Activated gamma-delta T cell (primary cell): Measurements from ENCODE around the gene TIMM10.
"Not testable (repeated sequence)": the region's sequence is repeated elsewhere in the genome, so short reads cannot be mapped to it uniquely, and the experiment has no call there.

Experiments
- DNase-seq: peaks from one replicate; lab custom pipeline; 2025; lab: John Stamatoyannopoulos, UW

Gene TIMM10

DNA sequence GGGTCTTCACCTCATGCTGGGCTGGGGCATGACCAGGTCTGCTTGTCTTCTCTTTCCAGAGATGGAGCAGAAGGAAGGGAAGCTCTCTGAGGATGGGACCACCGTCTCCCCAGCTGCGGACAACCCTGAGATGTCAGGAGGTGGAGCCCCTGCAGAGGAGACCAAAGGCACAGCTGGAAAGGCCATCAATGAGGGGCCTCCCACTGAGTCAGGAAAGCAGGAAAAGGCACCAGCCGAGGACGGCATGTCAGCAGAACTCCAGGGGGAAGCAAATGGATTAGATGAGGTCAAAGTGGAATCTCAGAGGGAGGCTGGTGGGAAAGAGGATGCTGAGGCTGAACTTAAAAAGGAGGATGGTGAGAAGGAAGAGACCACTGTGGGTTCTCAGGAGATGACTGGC is 12.0 kb upstream of the TIMM10 start:
- no peak for DNase-seq

GRCh38 chr11:57541169-57541568 is 10.6 kb upstream of the TIMM10 start:
- no peak for DNase-seq

DNA sequence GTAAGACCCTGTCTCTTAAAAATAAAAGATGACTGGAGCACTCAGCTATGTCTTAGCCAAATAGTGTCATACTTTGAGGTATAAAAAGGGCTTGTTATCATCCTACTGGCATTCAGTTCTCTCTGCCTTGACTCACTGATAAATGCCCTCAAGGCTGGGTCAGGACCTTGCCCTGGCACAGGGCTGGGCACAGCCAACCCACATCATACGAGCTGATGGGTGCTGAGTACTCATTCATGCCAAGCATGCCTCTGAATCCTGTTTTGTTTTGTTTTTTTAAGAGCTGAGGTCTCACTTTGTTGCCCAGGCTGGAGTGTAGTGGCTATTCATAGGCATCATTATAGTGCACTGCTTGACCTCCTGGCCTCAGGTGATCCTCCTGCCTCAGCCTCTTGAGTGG is 8.8 kb upstream of the TIMM10 start:
- DNase-seq, result no peak

GRCh38 chr11:57536947-57537619 is 6.5 kb upstream of the TIMM10 start, which contains the start of gene SMTNL1:
Gene SMTNL1 (plus strand): TSS chr11:57537595. CDS start chr11:57542643, 5,048 bp downstream.
- no peak for DNase-seq

DNA sequence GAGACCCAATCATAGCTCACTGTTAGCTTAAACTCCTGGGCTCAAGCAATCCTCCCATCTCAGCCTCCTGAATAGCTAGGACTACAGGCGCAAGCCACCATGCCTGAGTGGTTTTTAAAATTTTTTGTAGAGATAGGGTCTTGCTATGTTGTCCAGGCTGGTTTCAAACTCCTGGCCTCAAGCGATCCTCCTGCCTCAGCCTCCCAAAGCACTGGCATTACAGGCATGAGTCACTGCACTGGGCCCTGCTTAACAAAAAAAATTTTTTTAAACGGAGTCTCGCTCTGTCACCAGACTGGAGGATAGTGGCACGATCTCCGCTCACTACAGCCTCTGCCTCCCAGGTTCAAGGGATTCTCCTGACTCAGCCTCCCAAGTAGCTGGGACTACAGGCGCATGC is 3.9 kb upstream of the TIMM10 start:
- not testable (repeated sequence) for DNase-seq

DNA sequence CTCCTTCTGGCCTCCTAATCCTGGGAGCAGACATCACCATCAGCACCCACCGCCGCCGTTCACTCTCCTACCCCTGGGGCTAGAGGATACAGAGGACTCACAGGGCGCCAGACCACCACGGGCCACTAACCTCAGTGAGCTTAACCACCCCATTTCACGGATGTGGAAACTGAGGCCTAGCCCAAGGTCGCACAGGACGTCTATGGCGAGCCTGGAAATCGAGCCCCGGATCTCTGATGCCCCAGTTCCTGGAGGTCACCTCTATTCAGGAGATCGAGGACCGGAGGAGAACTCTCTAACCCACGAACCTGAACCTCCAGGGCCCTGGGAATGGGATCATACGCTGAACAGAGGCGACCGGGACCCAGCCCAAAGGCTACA is 349 bp downstream of the TIMM10 start:
- no peak for DNase-seq

GRCh38 chr11:57529012-57529411 is 1.5 kb downstream of the TIMM10 start:
- DNase-seq, result no peak

DNA sequence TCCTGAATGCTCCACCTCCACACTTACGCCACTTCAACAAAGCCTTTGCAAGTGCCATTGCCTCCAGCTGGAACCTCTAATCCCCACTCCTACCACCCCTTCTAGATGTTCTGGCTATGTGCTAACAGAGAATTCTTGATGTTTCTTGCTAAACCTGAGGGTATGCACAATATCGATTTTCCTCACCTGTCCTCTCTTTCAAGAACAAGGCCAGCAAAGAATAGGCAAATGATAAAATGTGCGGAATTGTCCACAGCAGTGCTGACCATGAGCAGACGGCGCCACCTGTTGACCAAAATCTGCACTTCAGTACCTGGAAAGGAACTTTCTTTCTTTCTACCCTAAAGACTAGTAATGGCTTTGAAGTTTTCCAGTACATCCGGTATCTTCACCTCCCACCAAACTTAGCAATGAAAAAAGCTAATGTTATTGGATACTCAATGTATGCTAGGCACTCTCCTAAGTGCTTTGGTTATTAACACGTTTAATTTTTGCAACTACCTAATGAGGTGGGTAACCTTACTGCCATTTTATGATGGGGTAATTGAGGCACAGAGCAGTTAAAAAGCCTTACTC is 3.4 kb downstream of the TIMM10 start:
- DNase-seq, result no peak

- no peak for DNase-seq
Measured at GRCh38 chr11:57523419-57523818, 7.1 kb downstream of the TIMM10 start.

DNA sequence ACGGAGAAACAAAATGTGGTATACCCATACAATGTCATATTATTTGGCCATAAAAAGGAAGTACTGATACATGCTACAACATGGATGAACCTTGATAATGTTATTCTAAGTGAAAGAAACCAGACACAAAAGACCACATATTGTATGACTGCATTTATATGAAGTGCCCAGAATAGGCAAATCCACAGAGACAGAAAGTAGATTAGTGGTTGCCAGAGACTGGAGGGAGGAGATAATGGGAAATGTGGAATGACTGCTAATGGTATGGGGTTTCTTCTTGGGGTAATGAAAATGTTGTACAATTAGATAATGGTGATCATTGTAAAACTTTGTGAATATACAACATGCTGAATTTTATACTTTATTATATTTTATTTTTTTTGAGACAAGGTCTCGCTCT is 9.4 kb downstream of the TIMM10 start:
- no peak for DNase-seq

DNA sequence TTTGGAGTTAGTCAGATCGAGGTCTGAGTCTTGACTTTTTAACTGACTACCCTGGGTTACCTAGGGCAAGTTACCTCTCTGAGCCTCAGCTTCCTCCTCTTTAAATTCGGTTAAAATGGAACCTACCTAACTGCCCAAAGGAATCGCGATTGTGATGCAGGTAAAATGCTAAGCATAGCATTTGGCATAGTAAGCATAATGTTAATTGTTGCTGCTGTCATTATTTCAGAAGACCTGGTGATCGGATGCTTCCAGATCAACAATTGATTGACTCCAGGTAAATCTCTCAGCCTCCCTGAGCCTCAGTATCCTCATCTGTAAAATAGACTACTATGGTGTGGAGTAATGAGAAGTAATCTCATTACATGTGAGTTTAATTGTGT is 14.5 kb downstream of the TIMM10 start:
- no peak for DNase-seq

- no peak for DNase-seq
Measured at GRCh38 chr11:57515332-57516060, 15.1 kb downstream of the TIMM10 start, which contains the start of gene SLC43A1. Gene SLC43A1 (minus strand): TSS chr11:57515702. CDS start chr11:57514111, 1,591 bp downstream.

DNA sequence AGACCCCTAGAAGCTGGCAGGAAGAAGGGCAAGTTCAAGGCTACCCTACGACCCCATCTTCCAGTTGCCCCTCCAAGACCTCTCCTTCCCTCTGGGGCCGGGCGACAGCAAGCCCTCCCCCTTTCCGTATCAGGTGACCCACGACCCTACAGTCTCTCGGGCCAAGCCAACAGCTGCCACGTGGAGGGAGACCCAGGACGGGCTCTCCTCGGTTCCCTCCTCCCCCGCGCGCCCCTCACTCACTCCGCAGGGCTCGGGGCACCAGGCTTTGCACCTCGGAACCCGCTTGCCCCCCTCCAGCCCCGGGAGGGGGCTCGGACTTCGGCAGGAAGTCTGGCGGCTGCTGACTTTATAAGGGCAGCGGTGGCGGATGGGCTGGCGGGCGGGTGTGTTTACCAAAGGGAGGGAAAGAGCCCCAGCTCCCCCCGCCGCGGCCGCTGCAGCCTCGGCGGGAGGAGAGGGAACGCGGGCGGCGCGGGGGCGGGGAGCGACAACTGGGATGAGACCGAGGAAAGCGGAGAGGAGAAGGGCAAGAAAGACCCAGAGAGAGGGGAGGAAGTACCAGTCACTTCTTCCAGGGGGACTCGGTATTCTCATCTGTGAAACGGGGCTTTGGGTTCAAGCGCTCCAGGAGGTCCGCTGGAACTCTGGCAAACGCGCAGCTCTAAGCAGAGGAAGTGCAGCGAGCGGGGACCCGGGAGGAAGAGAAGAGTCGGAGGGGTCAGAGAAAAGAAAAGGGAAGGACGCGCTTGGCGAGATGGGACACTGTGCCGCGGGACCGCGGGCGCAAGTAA is 15.8 kb downstream of the TIMM10 start:
- no peak for DNase-seq

DNA sequence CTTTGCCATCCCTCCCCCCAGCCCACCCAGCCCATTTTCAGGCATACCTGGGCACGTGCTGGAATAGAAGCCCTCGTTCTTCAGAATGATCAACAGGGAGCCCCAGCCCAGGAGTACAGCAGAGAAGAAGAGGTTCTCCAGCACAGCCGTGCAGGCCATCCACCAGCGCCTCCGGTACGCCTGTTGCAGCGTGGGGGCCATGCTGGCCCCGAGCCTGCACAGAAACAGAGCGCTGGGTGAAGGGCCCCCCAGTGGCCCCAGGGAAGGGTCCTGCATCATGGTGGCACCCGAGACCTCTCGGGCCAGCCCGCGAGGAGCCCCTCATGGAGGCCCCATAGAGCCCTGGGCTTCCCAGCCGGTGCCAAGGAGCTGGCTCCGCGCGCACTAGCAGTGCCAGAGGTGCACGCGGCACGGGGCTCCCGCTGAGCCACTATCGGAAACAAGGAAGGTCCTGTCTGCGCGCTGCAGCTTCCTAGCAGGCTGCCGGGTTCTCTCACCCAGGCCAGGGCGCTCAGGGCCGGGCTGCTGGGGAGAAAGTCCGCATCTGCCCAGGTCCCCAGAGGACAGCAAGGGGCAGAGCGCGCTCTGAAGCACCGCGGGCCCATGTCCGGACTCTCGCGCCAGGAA is 16.5 kb downstream of the TIMM10 start:
- no peak for DNase-seq

DNA sequence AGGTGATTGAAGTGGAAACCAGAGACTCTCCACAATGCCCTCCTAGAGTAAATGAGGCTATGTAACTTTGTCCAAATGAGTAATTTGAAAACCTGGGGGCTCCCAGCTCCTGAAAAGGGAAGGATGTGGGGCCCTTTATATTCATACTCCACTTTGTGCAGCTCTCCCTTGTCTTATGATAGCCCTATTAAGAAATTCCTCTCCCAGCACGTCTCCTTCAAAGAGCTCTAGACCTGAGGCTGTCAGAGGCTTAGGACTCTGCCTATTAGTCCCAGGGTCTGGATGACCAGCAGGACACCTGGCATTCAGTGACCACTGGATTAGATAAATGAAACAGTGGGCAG is 17.1 kb downstream of the TIMM10 start:
- DNase-seq, result no peak

GRCh38 chr11:57512646-57513451 is 17.7 kb downstream of the TIMM10 start:
- DNase-seq, result no peak

DNA sequence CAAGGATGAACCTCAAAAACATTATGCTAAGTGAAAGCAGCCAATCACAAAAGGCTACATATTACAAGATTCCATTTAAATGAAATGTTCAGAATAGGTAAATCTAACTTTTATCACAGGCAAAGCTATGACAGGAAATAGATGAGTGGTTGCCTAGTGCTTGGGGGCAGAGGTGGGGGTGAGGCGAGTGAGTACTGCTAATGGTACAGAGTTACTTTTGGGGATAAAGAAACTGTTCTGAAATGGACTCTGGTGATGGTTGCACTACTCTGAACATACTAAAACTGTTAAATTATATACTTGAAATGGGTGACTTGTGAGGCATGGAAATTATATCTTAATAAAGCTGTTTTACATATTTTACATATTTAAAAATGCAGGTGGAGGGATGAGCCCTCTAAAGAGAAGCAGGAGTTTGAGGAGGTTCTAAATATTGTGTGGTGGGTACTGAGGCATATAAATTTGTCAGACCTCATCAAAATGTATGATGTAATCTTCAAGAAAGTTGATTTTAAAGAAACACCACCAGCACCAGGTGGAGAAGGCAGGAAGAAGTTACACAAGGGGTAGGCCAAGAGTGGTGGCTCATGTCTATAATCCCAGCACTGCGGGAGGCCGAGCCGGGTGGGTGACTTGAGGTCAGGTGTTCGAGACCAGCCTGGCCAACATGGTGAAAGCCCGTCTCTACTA is 18.7 kb downstream of the TIMM10 start:
- DNase-seq, result no peak

DNA sequence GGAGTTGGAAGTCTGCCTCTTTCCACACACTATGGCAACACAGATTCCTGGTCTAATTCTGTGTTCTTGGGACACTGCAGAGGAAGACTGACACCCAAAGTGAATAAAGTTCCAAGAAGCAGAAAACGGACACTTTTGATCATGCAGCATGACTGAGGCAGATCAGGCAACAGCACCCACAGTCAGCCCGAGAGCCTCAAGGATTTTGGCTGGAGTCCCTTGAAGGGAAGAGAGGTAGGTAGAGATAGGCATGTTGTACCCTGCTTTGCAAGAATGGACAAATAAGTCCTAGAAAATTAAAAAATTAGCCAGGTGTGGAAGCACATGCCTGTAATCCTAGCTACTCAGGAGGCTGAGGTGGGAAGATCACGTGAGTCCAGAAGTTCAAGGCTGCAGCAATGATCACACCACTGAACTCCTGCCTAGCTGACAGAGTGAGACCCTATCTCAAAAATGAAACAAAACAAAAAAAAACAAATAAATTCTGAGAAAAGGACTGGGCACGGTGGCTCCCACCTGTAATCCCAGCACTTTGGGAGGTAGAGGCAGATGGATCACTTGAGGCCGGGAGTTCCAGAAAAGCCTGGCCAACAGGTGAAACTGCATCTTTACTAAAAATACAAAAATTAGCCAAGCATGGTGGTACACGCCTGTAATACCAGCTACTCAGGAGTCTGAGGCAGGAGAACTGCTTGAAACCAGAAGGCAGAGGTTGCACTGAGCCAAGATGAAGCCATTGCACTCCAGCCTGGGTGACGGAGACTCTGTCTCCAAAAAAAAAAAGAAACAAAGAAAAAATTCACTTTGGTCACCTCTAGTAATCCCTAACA is 22.0 kb downstream of the TIMM10 start:
- no peak for DNase-seq

- DNase-seq, result no peak
Measured at GRCh38 chr11:57506522-57506921, 24.0 kb downstream of the TIMM10 start.

DNA sequence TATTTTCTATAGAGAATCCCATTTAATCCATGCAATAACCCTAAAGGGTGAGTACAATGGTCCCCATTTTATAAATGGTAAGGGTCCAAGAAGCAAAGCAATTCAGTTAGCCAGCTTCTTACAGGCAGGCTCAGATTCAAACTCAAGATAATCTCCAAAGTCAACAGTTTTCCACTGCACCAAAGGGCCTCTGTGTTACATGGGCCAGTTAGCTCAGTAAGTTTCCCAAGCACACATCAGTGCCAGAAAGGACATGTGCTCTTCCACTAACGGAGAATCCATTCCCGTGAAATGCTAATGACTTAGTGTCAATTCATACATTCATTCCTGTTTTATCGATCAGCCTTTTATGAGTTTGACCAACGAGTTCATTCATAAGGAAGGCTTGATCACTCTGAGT is 26.0 kb downstream of the TIMM10 start:
- DNase-seq, result no peak
